ENCODE data around the gene USP15. TPM values are rescaled to one million over a fixed set of nuclear protein-coding genes. Genes with fewer than 3 reads are reported as not detected.

Gene USP15
- total and polyA plus RNA-seq, 2 of the 8 experiments (the other 6 are each of a cell fraction or from before 2014, with no cell fraction given), result 12.7 to 38.6 TPM

DNA sequence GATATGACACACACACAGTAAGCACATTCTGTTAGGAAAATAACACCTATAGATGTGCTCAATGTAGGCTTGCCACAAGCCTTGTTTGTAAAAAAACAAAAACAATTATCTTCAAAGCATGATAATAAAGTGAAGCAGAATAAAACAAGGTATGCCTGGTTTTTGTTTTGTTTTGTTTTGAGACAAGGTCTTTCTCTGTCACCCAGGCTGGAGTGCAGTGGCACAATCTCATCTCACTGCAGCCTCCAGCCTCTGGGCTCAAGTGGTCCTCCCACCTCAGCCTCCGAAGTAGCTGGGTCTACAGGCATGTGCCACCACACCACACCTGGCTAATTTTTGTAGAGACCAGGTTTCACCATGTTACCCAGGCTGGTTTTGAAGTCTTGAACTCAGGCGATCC lies 154.0 kb downstream of the USP15 start:
- no peaks in the 10 kb centered on the region for H3K79me2 ChIP-seq (ENCODE audit: control insufficient read depth in 1 of 2, insufficient read depth in 2 of 2, low read length in 2 of 2)
- TF ChIP-seq KDM5A (IDR thresholded peaks at IDR 0.05; ENCODE audit: low read length) (no peak), ZNF274 (IDR thresholded peaks at IDR 0.05; ENCODE audit: borderline replicate concordance, extremely low read depth, low read length) (no peak)
- no peak overlapping the region for H3K4me3 ChIP-seq (ENCODE audit: extremely low read depth in 1 of 4, insufficient read depth in 2 of 4, low read depth in 3 of 4, low read length in 4 of 4)
- no peak overlapping the region for H2BK20ac ChIP-seq (ENCODE audit: low read length)
- FAIRE-seq (no peak), DNase-seq (ENCODE audit: low read depth in 1 of 2, low spot score in 2 of 2) (no peak)
- no peaks in the 10 kb centered on the region for H3K9me3 ChIP-seq (ENCODE audit: insufficient read depth in 2 of 2, low read depth in 1 of 2, low read length in 1 of 2)
- H3K14ac ChIP-seq (ENCODE audit: insufficient read length), result no peak overlapping the region
- no peak overlapping the region for H2AFZ ChIP-seq (ENCODE audit: low read length)
- no peak overlapping the region for H3K27ac ChIP-seq (ENCODE audit: low read depth, low read length)
- H2BK5ac ChIP-seq (ENCODE audit: low read depth, low read length), result no peak overlapping the region
- no peak overlapping the region for H3K9ac ChIP-seq (replicated peaks in 1 of 4; ENCODE audit: extremely low read depth in 1 of 4, low read depth in 3 of 4, low read length in 3 of 4)
- CTCF ChIA-PET (ENCODE audit: partially characterized antibody), result interaction anchor here (1.1 to 1.4 kb wide), 2 partner anchors 22 to 24 kb away, joined by 6 to 7 read pairs; no protein-coding TSS in a partner anchor
- no peak overlapping the region for H4K91ac ChIP-seq (replicated peaks; ENCODE audit: insufficient read length, low read length)
- H3K23ac ChIP-seq (ENCODE audit: insufficient read length), result no peak overlapping the region
- no peak overlapping the region for H4K5ac ChIP-seq (ENCODE audit: insufficient read length, low read depth, low read length)
- no peak overlapping the region for H3K4me2 ChIP-seq (ENCODE audit: insufficient read depth in 1 of 2, low read depth in 2 of 2, low read length in 2 of 2)
- no peaks in the 10 kb centered on the region for H3K23me2 ChIP-seq (ENCODE audit: low read depth, low read length)
- H3K4ac ChIP-seq (replicated peaks; ENCODE audit: insufficient read length, low read depth, low read length), result no peak overlapping the region
- H4K20me1 ChIP-seq (replicated peaks in 1 of 2; ENCODE audit: control insufficient read depth in 1 of 2, insufficient read depth in 2 of 2, low read length in 2 of 2), result no peaks in the 10 kb centered on the region
- no peak overlapping the region for H3K18ac ChIP-seq (ENCODE audit: extremely low read depth, low read length)
- no peak overlapping the region for H2AK5ac ChIP-seq (ENCODE audit: low read depth, low read length)
- no peak overlapping the region for H2BK15ac ChIP-seq (ENCODE audit: low read length)
- H3K79me1 ChIP-seq (ENCODE audit: low read depth, low read length), result no peaks in the 10 kb centered on the region
- H3K36me3 ChIP-seq (ENCODE audit: control insufficient read depth in 2 of 4, insufficient read depth in 4 of 4, low read length in 3 of 4), result no peaks in the 10 kb centered on the region
- H2BK12ac ChIP-seq (ENCODE audit: low read depth, low read length), result no peak overlapping the region
- POLR2A ChIA-PET (ENCODE audit: partially characterized antibody), result no interaction called here
- H2BK120ac ChIP-seq (replicated peaks; ENCODE audit: low read depth, low read length), result no peak overlapping the region
- no peaks in the 10 kb centered on the region for H3K27me3 ChIP-seq (replicated peaks in 1 of 4; ENCODE audit: control insufficient read depth in 3 of 4, extremely low read depth in 1 of 4, insufficient read depth in 3 of 4, low read length in 3 of 4)
- 100% methylated on average over 2 of the region's 2 CpGs; no CpG with 5 or more reads in 1 of the 2 experiments for WGBS, 2 experiments (ENCODE audit: extremely low coverage in 1 of 2, insufficient coverage in 1 of 2, insufficient read length in 1 of 2, insufficient replicate concordance in 2 of 2, low coverage in 1 of 2, low lambda C conversion rate in 2 of 2, missing lambda C conversion rate in 1 of 2)
- no peak overlapping the region for H4K8ac ChIP-seq (ENCODE audit: extremely low read depth, insufficient read depth, low read length)
- H3K4me1 ChIP-seq (replicated peaks in 1 of 4; ENCODE audit: control insufficient read depth in 3 of 4, insufficient read depth in 4 of 4, low read length in 3 of 4), result no peaks in the 10 kb centered on the region
- no peak overlapping the region for H3K56ac ChIP-seq (replicated peaks; ENCODE audit: insufficient read length, low read depth, low read length)

Measured in H1 (cell line).